ENCODE measurements around the gene IFI6.
A peak's percentile ranks its signal among the peaks of the same experiment; 100 is the strongest.

The IFI6 gene

GRCh38 chr1:27669876-27670275, 2.1 kb downstream of the IFI6 start:
- DNase-seq = no peak

- peak; percentile 94 to 96 for DNase-seq
Measured at GRCh38 chr1:27668808-27669723, 2.9 kb downstream of the IFI6 start.

GRCh38 chr1:27668121-27668807, 3.7 kb downstream of the IFI6 start:
- DNase-seq = no peak

GRCh38 chr1:27666791-27667254, 5.2 kb downstream of the IFI6 start:
- no peak for DNase-seq

GRCh38 chr1:27666294-27666693, 5.7 kb downstream of the IFI6 start:
- DNase-seq = no peak

GRCh38 chr1:27665016-27665651, 6.9 kb downstream of the IFI6 start:
- no peak for DNase-seq

GRCh38 chr1:27664291-27664690, 7.7 kb downstream of the IFI6 start:
- no peak for DNase-seq

- DNase-seq = peak; percentile 96 to 99
Measured at GRCh38 chr1:27662707-27663393, 9.1 kb downstream of the IFI6 start.

- DNase-seq = no peak
Measured at GRCh38 chr1:27662261-27662660, 9.7 kb downstream of the IFI6 start.

- no peak for DNase-seq
Measured at GRCh38 chr1:27661412-27662075, 10.4 kb downstream of the IFI6 start.

- DNase-seq = no peak
Measured at GRCh38 chr1:27660300-27660835, 11.6 kb downstream of the IFI6 start.

GRCh38 chr1:27659497-27660299, 12.3 kb downstream of the IFI6 start:
- DNase-seq = peak; percentile 91 to 92

- DNase-seq = peak; percentile 62 to 67
Measured at GRCh38 chr1:27658951-27659496, 13.0 kb downstream of the IFI6 start.

GRCh38 chr1:27656157-27656893, 15.7 kb downstream of the IFI6 start:
- peak; percentile 29 to 34 for DNase-seq

GRCh38 chr1:27655151-27655937, 16.6 kb downstream of the IFI6 start:
- DNase-seq = no peak

GRCh38 chr1:27652111-27652864, 19.7 kb downstream of the IFI6 start:
- DNase-seq = no peak

GRCh38 chr1:27650539-27651175, 21.3 kb downstream of the IFI6 start:
- DNase-seq = no peak

GRCh38 chr1:27650171-27650538, 21.8 kb downstream of the IFI6 start:
- no peak for DNase-seq

Measured in activated T-cell treated with anti-CD3 and anti-CD28 coated beads, Interleukin-2, amount 50 U/mL, for 48 hours (primary cell).